ENCODE measurements around the gene ADARB1. TPM values are rescaled to one million over a fixed set of nuclear protein-coding genes. Genes with fewer than 3 reads are reported as not detected.

The ADARB1 gene
- polyA plus RNA-seq, 3 donors: 0.40 to 2.6 (median 1.0) TPM

DNA sequence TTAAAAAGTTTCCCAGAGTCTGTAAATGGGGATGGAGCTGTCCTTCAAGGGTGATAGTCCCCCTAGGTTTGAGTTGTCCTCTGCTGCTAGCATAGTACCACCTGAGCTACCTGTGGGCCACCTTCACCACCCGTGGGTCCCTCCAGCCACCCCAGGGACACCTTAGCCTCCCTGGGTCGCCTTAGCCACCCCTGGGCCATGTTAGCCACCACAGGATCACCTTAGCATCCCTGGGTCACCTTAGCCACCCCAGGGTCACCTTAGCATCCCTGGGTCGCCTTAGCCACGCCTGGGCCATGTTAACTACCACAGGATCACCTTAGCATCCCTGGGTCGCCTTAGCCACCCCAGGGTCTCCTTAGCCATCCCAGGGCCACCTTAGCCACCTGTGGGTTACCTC lies 67.1 kb downstream of the ADARB1 start:
- Histone ChIP-seq H3K27me3 (ENCODE audit: control insufficient read depth in 2 of 2, insufficient read depth in 2 of 2, low read length in 2 of 2) (no peaks in the 10 kb centered on the region), H3K4me2 (replicated peaks; ENCODE audit: extremely low read depth, low read length, poor library complexity, severe bottlenecking) (no peak overlapping the region), H3K36me3 (replicated peaks in 1 of 2; ENCODE audit: control insufficient read depth in 1 of 2, insufficient read depth in 2 of 2, low read length in 2 of 2) (no peaks in the 10 kb centered on the region), H3K27ac (ENCODE audit: low read depth in 1 of 2, low read length in 2 of 2) (no peak overlapping the region), H2AFZ (ENCODE audit: insufficient read depth, low read depth, low read length, poor library complexity, severe bottlenecking) (no peak overlapping the region), H4K20me1 (ENCODE audit: insufficient read depth, low read length) (no peaks in the 10 kb centered on the region), H3K4me1 (ENCODE audit: control insufficient read depth in 1 of 2, insufficient read depth in 2 of 2, low read length in 2 of 2) (peaks cover 0 to 4% of the 10 kb centered on the region in 2 donors), H3K79me2 (ENCODE audit: insufficient read depth, low read length) (no peaks in the 10 kb centered on the region), H3K9me3 (replicated peaks in 1 of 2; ENCODE audit: control insufficient read depth in 1 of 2, insufficient read depth in 1 of 2, low read length in 2 of 2) (no peaks in the 10 kb centered on the region), H3K9ac (ENCODE audit: insufficient read depth, low read length, poor library complexity, severe bottlenecking) (no peak overlapping the region), H3K4me3 (replicated peaks in 1 of 3; ENCODE audit: low read depth in 2 of 3, low read length in 3 of 3) (no peak overlapping the region)
- Mint-ChIP-seq H3K4me3 (no peak overlapping the region), H3K9me3 (no peaks in the 10 kb centered on the region), H3K27ac (no peak overlapping the region), H3K36me3 (peaks cover 0 to 3% of the 10 kb centered on the region in 2 donors), H3K4me1 (peaks cover 6% of the 10 kb centered on the region), H3K27me3 (ENCODE audit: low read depth in 3 of 3) (peaks cover 0 to 5% (median 1%) of the 10 kb centered on the region in 3 donors)
- DNase-seq: no peak
- intact Hi-C loops (cut with micrococcal nuclease): loop anchor here (2.0 to 10.0 kb wide), 5 partner anchors 146 to 683 kb away; partner anchors contain the start of gene POFUT2 (in 1 of the 2)
- TF ChIP-seq, protein P1, sequence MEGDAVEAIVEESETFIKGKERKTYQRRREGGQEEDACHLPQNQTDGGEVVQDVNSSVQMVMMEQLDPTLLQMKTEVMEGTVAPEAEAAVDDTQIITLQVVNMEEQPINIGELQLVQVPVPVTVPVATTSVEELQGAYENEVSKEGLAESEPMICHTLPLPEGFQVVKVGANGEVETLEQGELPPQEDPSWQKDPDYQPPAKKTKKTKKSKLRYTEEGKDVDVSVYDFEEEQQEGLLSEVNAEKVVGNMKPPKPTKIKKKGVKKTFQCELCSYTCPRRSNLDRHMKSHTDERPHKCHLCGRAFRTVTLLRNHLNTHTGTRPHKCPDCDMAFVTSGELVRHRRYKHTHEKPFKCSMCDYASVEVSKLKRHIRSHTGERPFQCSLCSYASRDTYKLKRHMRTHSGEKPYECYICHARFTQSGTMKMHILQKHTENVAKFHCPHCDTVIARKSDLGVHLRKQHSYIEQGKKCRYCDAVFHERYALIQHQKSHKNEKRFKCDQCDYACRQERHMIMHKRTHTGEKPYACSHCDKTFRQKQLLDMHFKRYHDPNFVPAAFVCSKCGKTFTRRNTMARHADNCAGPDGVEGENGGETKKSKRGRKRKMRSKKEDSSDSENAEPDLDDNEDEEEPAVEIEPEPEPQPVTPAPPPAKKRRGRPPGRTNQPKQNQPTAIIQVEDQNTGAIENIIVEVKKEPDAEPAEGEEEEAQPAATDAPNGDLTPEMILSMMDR (IDR thresholded peaks at IDR 0.05): no peak
- 93% methylated on average over 5 of the region's 5 CpGs for WGBS (ENCODE audit: insufficient coverage)

DNA sequence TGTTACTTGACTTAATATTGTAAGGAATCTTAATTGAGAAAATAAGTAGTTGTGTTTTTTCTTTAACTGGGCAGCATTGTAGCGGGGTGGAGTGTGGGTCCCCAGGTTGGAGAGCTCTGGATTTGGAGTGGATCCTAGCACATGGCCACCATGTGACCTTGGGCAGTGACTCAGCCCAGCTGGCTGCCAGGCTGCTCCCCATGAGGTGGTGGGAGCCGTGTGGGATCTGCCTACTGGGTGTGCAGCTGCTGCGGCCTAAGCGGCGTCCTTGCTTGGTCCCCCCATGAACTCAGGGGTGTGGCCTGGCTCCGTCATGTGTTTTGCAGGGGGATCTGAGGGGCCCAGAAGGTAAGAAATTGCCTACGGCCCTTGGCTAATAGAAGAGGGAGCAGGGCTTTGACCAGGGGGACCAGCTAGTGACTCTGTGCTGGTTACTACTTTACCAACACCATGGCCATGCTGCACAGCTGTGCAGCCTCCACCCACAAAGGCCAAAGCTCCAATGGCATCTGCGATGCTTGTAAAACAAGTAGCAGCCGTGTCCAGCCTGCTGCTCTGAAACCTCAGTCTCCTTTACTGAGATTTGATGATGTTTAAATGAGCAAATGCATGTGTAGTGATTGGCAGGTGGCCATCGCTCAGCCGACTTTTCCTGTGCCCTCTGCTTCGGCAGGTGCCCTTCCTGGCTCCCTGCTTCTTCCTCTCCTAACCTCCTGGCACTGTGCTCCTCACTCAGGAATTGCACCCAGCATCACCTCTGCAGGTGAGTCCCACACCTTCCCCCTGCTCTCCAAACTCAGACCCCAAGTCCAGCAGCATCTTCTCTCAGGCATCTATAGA lies 68.3 kb downstream of the ADARB1 start:
- DNase-seq: no peak
- peaks cover 0 to 2% (median 0%) of the 10 kb centered on the region in 3 donors for H3K27me3 Mint-ChIP-seq (ENCODE audit: low read depth in 3 of 3)
- H3K4me3 ChIP-seq (replicated peaks in 1 of 3; ENCODE audit: low read depth in 2 of 3, low read length in 3 of 3): no peak overlapping the region
- H3K36me3 ChIP-seq (replicated peaks in 1 of 2; ENCODE audit: control insufficient read depth in 1 of 2, insufficient read depth in 2 of 2, low read length in 2 of 2): no peaks in the 10 kb centered on the region
- H4K20me1 ChIP-seq (ENCODE audit: insufficient read depth, low read length): no peaks in the 10 kb centered on the region
- TF ChIP-seq, protein P1 (IDR thresholded peaks at IDR 0.05): no peak
- H3K27me3 ChIP-seq (ENCODE audit: control insufficient read depth in 2 of 2, insufficient read depth in 2 of 2, low read length in 2 of 2): no peaks in the 10 kb centered on the region
- intact Hi-C loops (cut with micrococcal nuclease): loop anchor here (5.0 to 10.0 kb wide), 4 partner anchors 145 to 680 kb away; partner anchors contain the start of gene POFUT2 (in 1 of the 2)
- no peak overlapping the region for H3K27ac ChIP-seq (ENCODE audit: low read depth in 1 of 2, low read length in 2 of 2)
- no peaks in the 10 kb centered on the region for H3K9me3 ChIP-seq (replicated peaks in 1 of 2; ENCODE audit: control insufficient read depth in 1 of 2, insufficient read depth in 1 of 2, low read length in 2 of 2)
- H3K27ac Mint-ChIP-seq: peak overlapping the region in 2 of 7 donors; percentile 23 to 60
- peaks cover 0 to 4% of the 10 kb centered on the region in 2 donors for H3K4me1 ChIP-seq (ENCODE audit: control insufficient read depth in 1 of 2, insufficient read depth in 2 of 2, low read length in 2 of 2)
- 86% methylated on average over 7 of the region's 12 CpGs for WGBS (ENCODE audit: insufficient coverage)
- H3K9ac ChIP-seq (ENCODE audit: insufficient read depth, low read length, poor library complexity, severe bottlenecking): no peak overlapping the region
- peaks cover 6% of the 10 kb centered on the region for H3K4me1 Mint-ChIP-seq
- no peaks in the 10 kb centered on the region for H3K9me3 Mint-ChIP-seq
- no peak overlapping the region for H3K4me3 Mint-ChIP-seq
- no peak overlapping the region for H3K4me2 ChIP-seq (replicated peaks; ENCODE audit: extremely low read depth, low read length, poor library complexity, severe bottlenecking)
- peaks cover 0 to 3% of the 10 kb centered on the region in 2 donors for H3K36me3 Mint-ChIP-seq
- no peaks in the 10 kb centered on the region for H3K79me2 ChIP-seq (ENCODE audit: insufficient read depth, low read length)
- H2AFZ ChIP-seq (ENCODE audit: insufficient read depth, low read depth, low read length, poor library complexity, severe bottlenecking): no peak overlapping the region

All from CD14-positive monocyte (primary cell).